PFSK-1 (cell line): ENCODE results near the gene RNF126.

Experiments
- FOXP2 ChIP-seq: optimal IDR thresholded peaks from 2 replicates; pipeline ENCODE3; 2011; ENCODE audit warnings: borderline replicate concordance, control low read depth, inconsistent platforms; ENCODE audit not compliant: insufficient read depth; ENCODE audit errors: extremely low read length, extremely low read depth
- POLR2AphosphoS5 ChIP-seq: IDR thresholded peaks from 2 replicates; pipeline ENCODE4 v1.6.1; 2012; ENCODE audit warnings: low read depth, mild to moderate bottlenecking, control low read depth, low read length, moderate library complexity
- REST ChIP-seq, 2 experiments: IDR thresholded peaks; 2 replicates each; pipeline versions ENCODE4 v1.6.1 to v1.8.0; 2011 to 2012; ENCODE audit warnings: low read depth in 2 of 2, low read length in 2 of 2, control low read depth in 1 of 2, inconsistent platforms in 1 of 2, mild to moderate bottlenecking in 1 of 2, moderate library complexity in 1 of 2; ENCODE audit not compliant: insufficient read depth in 1 of 2
- SIN3A ChIP-seq: IDR thresholded peaks from 2 replicates; pipeline ENCODE4 v1.6.1; 2012; ENCODE audit warnings: mild to moderate bottlenecking, low read length, moderate library complexity, borderline replicate concordance; ENCODE audit not compliant: insufficient read depth
- TAF1 ChIP-seq: IDR thresholded peaks from 2 replicates; pipeline ENCODE4 v1.6.1; 2012; ENCODE audit warnings: low read length, control low read depth, borderline replicate concordance; ENCODE audit not compliant: insufficient read depth

Gene RNF126

GRCh38 chr19:703329-703650, 40.3 kb upstream of the RNF126 start:
- no peak for TF ChIP-seq TAF1
- TF ChIP-seq POLR2AphosphoS5: no peak
- TF ChIP-seq SIN3A: no peak
- no peak for TF ChIP-seq FOXP2
- no peak for TF ChIP-seq REST (IDR thresholded peaks at IDR 0.05; ENCODE audit: insufficient read depth in 1 of 2, low read depth in 2 of 2, low read length in 2 of 2)

DNA sequence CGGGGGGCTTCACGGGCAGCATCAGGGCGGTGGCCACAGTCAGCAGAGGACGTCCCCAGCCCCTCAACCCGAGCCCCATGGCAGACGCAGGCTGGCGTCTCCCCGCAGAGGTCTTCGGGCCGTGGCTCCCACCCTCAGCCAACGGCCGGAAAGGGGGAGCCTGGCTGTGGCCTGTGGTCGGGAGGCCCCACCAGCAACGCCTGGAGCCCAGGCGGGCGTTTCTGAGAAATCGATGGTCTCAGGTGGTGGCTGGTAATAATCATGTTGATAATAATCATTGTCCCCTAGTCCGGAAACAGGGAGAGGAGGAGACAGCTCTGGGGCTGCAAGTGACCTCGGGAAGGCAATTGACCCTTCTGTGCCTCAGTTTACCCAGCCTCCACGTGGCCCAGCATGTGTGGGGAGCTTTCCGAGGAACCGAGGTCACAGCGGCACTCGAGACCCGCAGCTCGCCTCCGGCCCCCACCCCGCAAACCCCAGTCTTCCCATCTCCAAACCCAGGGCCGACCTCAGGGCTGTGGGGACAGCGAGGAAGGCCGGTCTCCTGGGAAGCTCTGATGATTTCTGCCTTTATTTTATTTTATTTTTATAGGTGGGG, 32.4 kb upstream of the RNF126 start, which contains the start of gene PRSS57:
Gene PRSS57, minus strand, starts transcription at position 101 of the 598 bp plus-strand sequence. Its CDS starts 22 bp downstream, at position 79.
- TF ChIP-seq REST (IDR thresholded peaks at IDR 0.05; ENCODE audit: insufficient read depth in 1 of 2, low read depth in 2 of 2, low read length in 2 of 2) (no peak), POLR2AphosphoS5 (no peak), TAF1 (no peak), SIN3A (no peak), FOXP2 (no peak)

DNA sequence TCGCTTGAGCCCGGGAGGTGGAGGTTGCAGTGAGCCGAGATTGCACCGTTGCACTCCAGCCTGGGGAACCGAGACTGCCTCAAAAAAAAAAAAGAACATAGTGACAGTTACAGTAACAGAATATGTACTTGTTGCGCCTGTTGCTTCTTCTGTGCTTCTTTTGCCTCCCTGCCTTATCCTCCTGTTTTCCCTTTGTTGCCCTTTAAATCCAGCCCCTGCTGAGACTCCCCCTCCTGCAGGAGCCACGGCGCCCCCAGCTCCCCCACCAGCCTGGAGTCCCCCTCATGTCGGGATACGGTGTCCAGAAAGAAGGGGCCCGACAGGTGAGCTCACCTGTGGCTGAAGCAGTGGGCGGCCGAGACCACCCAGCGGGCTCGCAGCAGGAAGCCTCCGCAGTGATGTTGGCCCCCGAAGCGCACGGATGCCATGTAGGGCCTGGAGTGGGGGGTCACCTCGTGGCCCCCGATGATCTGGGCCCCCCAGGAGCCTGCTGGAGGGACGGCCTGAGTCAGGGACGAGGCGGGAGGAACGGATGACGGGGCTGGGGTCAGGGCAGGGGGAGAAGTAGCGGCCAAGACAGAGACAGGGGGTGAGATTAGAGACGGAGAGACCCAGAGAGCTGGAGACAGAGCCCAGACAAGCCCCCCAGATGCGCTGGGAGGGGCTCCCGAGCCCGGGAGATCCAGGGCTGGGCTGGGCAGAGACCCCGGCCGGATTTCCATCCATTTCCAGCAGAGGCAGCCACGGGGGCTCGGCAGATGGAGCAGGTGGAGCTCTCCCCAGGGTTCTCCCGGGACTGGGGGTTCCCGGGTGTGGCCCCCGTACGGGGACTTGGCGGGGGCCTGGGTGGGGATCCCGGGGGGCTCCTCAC, 31.7 kb upstream of the RNF126 start:
- TF ChIP-seq SIN3A: no peak
- TF ChIP-seq FOXP2: no peak
- TF ChIP-seq REST (IDR thresholded peaks at IDR 0.05; ENCODE audit: insufficient read depth in 1 of 2, low read depth in 2 of 2, low read length in 2 of 2): no peak
- TF ChIP-seq TAF1: no peak
- no peak for TF ChIP-seq POLR2AphosphoS5

DNA sequence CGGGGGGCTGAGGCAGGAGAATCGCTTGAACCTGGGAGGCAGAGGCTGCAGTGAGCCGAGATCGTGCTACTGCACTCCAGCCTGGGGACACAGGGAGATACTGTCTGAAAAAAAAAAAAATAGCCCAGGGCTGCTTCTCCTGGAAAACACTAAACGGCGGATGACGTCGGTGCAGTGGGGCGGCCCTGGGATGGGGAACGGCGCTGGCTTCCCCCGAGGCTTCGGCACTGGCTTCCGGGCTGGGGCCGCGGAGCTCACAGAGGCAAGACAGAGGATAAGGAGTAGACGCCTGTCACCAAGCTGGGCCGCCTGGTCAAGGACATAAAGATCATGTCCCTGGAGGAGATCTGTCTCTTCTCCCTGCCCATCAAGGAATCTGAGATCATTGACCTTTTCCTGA, 27.2 kb upstream of the RNF126 start:
- no peak for TF ChIP-seq TAF1
- TF ChIP-seq SIN3A: no peak
- no peak for TF ChIP-seq REST (IDR thresholded peaks at IDR 0.05; ENCODE audit: insufficient read depth in 1 of 2, low read depth in 2 of 2, low read length in 2 of 2)
- TF ChIP-seq FOXP2: no peak
- TF ChIP-seq POLR2AphosphoS5: no peak
